ENCODE data around the gene CUEDC2.
A peak's percentile ranks its signal among the peaks of the same experiment; 100 is the strongest.

- TF ChIP-seq EP300 (IDR thresholded peaks at IDR 0.05) (peak; percentile 68 to 92), POLR2A (IDR thresholded peaks at IDR 0.05) (peak in 1 of 2 donors; percentile 41)
- TF ChIP-seq, protein P1, sequence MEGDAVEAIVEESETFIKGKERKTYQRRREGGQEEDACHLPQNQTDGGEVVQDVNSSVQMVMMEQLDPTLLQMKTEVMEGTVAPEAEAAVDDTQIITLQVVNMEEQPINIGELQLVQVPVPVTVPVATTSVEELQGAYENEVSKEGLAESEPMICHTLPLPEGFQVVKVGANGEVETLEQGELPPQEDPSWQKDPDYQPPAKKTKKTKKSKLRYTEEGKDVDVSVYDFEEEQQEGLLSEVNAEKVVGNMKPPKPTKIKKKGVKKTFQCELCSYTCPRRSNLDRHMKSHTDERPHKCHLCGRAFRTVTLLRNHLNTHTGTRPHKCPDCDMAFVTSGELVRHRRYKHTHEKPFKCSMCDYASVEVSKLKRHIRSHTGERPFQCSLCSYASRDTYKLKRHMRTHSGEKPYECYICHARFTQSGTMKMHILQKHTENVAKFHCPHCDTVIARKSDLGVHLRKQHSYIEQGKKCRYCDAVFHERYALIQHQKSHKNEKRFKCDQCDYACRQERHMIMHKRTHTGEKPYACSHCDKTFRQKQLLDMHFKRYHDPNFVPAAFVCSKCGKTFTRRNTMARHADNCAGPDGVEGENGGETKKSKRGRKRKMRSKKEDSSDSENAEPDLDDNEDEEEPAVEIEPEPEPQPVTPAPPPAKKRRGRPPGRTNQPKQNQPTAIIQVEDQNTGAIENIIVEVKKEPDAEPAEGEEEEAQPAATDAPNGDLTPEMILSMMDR (IDR thresholded peaks at IDR 0.05): peak in 2 of 5 experiments; percentile 40 to 66
Measured at GRCh38 chr10:102420714-102421506, 11.5 kb downstream of the CUEDC2 start, which contains the start of gene FBXL15.

Data from tibial nerve (tissue), 4 donors.